ENCODE results near the gene RBM28.
A peak's percentile ranks its signal among the peaks of the same experiment; 100 is the strongest.
"Not testable (repeated sequence)": the region's sequence is repeated elsewhere in the genome, so short reads cannot be mapped to it uniquely, and the experiment has no call there.

RBM28 gene

DNA sequence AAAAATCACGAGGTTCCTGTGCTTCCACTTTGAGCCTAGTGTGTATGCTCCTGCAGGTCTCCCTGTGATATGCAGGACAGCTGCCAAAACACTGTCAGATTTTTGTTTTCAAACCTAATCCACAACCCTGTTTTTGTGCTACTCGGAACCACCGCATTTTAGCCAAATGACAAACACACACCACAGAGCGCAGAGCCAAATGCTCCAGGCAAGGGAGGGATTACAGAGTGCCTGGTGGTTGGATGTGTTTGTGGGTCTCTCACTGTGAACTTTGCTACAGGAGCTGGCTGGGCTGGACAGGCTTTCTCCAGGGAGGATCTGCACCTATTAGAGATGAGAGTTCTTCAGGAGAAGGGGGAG lies 5.7 kb upstream of the RBM28 start:
- FAIRE-seq (no peak), DNase-seq (ENCODE audit: low spot score) (no peak)

DNA sequence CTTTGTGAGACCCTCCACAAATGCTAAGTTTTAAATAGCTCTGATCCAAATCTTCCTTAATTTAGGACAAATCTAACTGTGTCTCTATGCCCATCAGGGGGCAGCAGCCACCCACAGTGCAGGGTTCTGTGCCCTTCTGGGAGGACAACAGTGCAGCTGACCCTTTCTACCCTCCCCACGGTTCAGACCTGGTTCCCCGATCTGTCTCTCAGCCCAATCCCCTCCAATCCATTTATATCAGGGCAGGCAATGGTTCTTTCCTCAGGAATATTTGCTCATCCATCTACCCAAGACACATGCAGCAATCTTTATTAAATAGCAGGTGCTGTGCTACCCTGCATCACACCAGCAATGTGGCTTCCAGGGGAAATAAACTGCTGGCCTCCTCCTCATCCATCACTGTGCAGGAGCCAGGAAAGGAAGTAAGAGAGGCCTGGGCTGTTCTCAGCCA lies 4.0 kb upstream of the RBM28 start:
- no peak for FAIRE-seq
- DNase-seq (ENCODE audit: low spot score): peak; percentile 32

- DNase-seq (ENCODE audit: low spot score) (no peak), FAIRE-seq (no peak)
Observed at GRCh38 chr7:128344431-128344774, 695 bp upstream of the RBM28 start.

GRCh38 chr7:128341733-128342132 lies 2.0 kb downstream of the RBM28 start:
- no peak for FAIRE-seq
- DNase-seq (ENCODE audit: low spot score): no peak

GRCh38 chr7:128335730-128336129 lies 8.0 kb downstream of the RBM28 start:
- FAIRE-seq (no peak), DNase-seq (ENCODE audit: low spot score) (no peak)

- no peak for FAIRE-seq
- DNase-seq (ENCODE audit: low spot score): no peak
Observed at GRCh38 chr7:128324368-128324680, 19.4 kb downstream of the RBM28 start.

DNA sequence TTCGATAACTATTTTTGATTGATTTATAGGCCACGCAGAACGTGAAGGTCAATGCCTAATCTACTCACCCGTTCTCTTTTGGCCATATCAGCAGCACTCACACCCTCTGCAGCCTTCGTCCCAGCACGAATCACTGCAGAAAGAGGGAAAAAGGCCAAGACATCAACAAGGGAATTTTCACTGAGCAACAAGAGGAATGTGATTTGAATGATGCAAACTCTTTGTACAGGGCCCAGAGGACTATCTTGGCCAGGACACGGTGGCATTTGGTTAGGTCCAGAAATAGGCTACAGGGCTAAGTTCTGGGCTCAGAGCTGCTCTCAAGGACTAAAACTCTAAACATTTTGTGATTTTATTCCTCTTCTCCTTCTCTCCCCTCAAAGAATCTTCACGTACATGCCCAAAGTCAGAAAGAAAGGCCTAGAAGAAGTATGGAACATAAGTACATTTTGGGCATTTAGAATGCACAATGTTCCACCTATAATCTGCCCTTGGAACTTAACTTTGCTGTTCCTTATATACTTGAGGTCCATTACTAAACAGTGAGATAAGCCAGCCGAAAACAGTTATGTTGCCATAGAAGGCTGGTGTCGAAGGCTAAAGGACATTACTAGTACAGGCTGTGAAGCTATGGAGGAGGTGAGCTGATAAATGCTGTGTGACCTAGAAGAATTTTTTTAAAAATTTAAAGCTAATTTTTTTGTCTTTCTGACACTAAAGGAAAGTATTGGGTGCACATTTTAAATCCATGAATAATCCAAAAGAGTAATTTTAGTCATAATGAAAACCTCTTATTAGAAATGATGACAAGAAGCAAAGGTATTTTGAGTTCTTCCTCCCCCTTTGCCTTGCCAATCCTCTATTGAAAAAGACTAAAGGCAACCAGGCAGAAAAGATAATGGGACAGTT lies 20.0 kb downstream of the RBM28 start:
- no peak for FAIRE-seq

GRCh38 chr7:128323040-128323439 lies 20.7 kb downstream of the RBM28 start:
- FAIRE-seq: no peak
- DNase-seq (ENCODE audit: low spot score): no peak

More for the DNA sequence above, 20.0 kb downstream of the RBM28 start:
- DNase-seq (ENCODE audit: low spot score): no peak

- DNase-seq (ENCODE audit: low spot score): peak; percentile 10
- no peak for FAIRE-seq
Observed at GRCh38 chr7:128322040-128322643, 21.6 kb downstream of the RBM28 start.

DNA sequence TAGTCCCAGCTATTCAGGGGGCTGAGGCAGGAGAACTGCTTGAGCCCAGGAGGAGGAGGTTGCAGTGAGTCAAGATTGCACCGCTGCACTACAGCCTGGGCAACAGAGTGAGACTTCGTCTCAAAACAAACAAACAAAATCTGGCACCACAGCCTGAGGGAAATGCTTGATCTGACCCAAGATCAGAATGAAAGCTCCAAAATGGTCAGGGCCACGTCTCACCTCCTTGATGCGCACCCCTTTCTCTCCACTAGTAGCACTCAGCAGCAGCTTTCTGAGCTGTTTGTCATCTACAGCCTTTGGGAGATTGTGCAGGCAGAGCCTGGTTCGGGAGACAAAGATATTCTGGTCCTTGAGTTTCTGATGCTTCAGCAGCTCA lies 22.7 kb downstream of the RBM28 start:
- DNase-seq (ENCODE audit: low spot score) (no peak), FAIRE-seq (no peak)

DNA sequence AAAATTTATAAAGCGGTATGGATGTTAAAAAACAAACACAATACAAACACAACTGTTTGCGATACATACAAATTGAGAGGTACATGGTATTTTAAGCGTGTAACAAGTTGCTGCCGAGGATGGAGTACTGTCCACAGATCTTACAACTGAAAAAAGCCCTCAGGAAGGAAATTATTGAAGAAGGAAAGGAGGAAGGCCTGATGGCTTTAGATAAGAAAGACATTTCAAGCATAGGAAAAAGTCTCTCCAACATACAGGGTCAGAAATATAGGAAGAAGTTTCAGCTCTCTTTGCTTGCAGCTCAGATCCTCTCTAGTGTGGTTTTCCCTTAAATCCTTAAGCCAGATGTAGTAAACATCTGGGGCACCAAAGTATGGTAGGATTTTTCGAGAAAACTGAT lies 25.0 kb downstream of the RBM28 start:
- DNase-seq (ENCODE audit: low spot score) (no peak), FAIRE-seq (no peak)

- FAIRE-seq: no peak
- DNase-seq (ENCODE audit: low spot score): no peak
Observed at GRCh38 chr7:128311013-128311412, 32.7 kb downstream of the RBM28 start.

- FAIRE-seq (no peak), DNase-seq (ENCODE audit: low spot score) (no peak)
Observed at GRCh38 chr7:128310499-128310898, 33.2 kb downstream of the RBM28 start.

DNA sequence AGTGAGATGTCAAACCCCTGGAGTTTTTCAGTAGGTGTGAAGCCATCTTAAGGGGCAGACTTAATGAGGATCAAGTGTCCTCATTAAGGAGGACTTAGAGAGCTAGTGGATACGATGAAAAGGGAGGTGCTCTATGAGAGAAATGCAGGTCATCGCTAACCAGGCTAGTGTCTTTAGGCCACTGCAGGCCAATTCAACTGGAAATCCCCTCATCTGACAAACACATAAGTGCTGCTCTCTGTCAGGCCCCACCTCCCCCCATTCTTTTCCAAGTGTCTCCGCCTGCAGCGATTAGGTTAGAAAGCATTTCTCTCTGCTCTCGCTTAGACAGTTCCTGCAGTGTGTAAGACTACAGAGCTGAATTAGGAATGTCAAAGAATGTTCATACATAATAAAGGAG lies 33.7 kb downstream of the RBM28 start:
- FAIRE-seq (no peak), DNase-seq (ENCODE audit: low spot score) (no peak)

- DNase-seq (ENCODE audit: low spot score): no peak
- no peak for FAIRE-seq
Observed at GRCh38 chr7:128309124-128309523, 34.6 kb downstream of the RBM28 start.

GRCh38 chr7:128307061-128307460 lies 36.6 kb downstream of the RBM28 start:
- FAIRE-seq (no peak), DNase-seq (ENCODE audit: low spot score) (no peak)

GRCh38 chr7:128304212-128304611 lies 39.5 kb downstream of the RBM28 start:
- DNase-seq (ENCODE audit: low spot score) (no peak), FAIRE-seq (no peak)

GRCh38 chr7:128303643-128304042 lies 40.1 kb downstream of the RBM28 start:
- DNase-seq (ENCODE audit: low spot score) (no peak), FAIRE-seq (no peak)

DNA sequence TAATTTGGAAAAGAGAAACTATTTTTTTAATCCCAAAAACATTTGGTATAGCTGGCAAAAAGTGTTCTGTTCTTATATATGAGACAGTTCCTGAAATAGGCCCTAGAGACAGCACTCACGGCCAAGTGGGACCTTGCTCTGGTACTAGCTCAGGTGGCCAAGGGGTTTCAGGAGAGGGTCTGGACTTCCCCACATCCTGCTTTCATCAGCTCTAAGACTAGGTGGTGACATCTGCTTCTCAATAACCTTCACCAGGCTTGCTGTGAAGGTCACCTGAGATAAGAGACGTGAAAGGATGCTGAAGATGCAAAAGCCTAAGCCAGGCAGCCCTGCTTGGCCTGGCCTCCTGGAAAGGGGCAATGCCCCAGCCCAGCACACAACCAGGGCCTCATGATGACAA lies 40.6 kb downstream of the RBM28 start:
- DNase-seq (ENCODE audit: low spot score) (no peak), FAIRE-seq (no peak)

DNA sequence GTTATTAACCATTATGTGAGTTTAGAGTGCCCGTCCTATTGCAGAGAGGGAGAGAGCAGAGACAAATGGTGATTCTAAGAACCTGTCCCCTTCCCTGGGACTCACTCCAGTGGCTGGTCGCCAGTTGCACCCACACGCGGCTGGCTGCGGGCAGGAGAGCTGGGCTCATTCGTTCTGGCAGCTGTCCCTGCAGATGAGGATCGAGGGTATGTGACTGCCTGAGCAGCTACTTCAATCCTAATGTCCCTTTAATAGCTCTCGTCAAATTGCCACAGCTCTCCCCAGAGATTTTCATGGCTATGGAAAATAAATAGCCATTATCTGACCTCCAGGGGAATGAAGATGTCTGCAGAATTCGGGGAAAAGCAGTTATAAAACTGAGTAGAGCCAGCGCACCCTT lies 41.6 kb downstream of the RBM28 start:
- DNase-seq (ENCODE audit: low spot score) (no peak), FAIRE-seq (no peak)

- FAIRE-seq: no peak
- DNase-seq (ENCODE audit: low spot score): no peak
Observed at GRCh38 chr7:128299109-128299607, 44.5 kb downstream of the RBM28 start.

GRCh38 chr7:128298004-128298403 lies 45.7 kb downstream of the RBM28 start:
- not testable (repeated sequence) for DNase-seq (ENCODE audit: low spot score)

GRCh38 chr7:128287556-128287955 lies 56.2 kb downstream of the RBM28 start:
- DNase-seq (ENCODE audit: low spot score) (no peak), FAIRE-seq (no peak)

More at GRCh38 chr7:128298004-128298403, 45.7 kb downstream of the RBM28 start:
- not testable (repeated sequence) for FAIRE-seq

All from urothelium cell line (cell line).